GM12875 (cell line): Measurements from ENCODE around the gene ARHGAP25.

Source experiments
- H3K4me3 ChIP-seq: one replicate; pipeline ENCODE4 v1.5.1; 2011; ENCODE audit warnings: low read depth, low read length, control low read depth
- TF ChIP-seq, protein P1 (sequence below): IDR thresholded peaks from 2 replicates; pipeline ENCODE4 v1.5.1; 2011; ENCODE audit warnings: low read depth, mild to moderate bottlenecking, control low read depth, inconsistent platforms, low read length, moderate library complexity, borderline replicate concordance; ENCODE audit not compliant: insufficient read depth

ARHGAP25 gene

DNA sequence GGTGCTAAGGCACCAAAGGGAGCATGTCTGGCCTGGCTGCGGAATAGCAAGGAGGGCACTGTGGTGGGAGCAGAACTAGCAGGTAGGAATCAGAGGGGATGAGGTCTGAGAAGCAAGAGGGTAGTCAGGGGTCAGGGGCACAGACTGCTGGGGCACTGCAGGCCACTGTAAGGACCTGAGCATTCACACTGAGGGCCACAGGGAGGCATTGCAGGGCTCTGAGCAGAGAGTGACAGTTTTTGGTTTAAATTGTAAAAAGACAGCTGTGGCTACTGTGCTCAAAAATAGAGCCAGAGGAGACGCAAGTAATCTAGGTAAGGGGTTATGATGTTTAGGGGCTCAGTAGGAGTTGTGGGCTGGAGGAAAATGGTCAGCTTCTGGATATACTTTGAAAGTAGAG is 41.5 kb downstream of the ARHGAP25 start:
- no peak overlapping the region for H3K4me3 ChIP-seq
- TF ChIP-seq, protein P1, sequence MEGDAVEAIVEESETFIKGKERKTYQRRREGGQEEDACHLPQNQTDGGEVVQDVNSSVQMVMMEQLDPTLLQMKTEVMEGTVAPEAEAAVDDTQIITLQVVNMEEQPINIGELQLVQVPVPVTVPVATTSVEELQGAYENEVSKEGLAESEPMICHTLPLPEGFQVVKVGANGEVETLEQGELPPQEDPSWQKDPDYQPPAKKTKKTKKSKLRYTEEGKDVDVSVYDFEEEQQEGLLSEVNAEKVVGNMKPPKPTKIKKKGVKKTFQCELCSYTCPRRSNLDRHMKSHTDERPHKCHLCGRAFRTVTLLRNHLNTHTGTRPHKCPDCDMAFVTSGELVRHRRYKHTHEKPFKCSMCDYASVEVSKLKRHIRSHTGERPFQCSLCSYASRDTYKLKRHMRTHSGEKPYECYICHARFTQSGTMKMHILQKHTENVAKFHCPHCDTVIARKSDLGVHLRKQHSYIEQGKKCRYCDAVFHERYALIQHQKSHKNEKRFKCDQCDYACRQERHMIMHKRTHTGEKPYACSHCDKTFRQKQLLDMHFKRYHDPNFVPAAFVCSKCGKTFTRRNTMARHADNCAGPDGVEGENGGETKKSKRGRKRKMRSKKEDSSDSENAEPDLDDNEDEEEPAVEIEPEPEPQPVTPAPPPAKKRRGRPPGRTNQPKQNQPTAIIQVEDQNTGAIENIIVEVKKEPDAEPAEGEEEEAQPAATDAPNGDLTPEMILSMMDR, result peak; percentile 39; the same call in 1 of the 2 replicates

DNA sequence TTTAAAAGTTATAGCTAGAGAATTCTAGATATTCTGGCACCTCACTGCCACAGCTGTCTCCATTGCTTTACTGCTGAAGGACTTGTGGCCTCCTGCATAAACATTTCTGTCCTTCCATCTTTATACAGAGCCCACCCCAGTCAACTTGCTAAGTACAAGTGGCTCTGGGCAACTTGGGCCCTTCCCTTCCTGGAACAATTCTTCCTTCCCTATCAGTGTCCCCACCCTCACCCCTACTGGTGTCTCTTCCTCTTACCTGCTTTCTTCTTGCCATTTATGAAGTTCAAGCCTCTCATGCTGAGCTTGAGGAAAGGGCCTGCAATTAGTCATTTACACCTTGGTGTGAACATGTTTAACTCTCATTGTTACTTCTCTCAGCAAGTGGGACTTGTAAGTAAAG is 45.0 kb downstream of the ARHGAP25 start:
- TF ChIP-seq, protein P1, result no peak
- H3K4me3 ChIP-seq, result no peak overlapping the region

DNA sequence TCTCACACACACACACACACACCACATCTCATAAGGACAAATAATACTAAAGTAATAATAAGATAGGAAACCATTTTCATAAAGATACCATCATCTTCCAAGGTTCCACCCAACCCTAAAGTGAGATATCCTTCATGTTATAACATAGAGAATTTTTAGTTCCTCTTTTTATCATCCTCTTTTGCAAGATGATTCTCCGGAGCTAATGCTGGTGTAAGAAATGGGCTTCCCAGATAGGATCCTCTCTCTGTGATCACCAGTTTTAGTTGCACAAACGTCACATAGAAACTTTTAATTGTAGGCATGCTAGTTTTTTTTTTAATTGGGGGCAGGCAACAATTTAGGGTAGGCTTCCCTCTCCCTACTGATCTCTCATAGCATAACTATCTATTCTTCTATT is 49.6 kb downstream of the ARHGAP25 start:
- no peak overlapping the region for H3K4me3 ChIP-seq
- TF ChIP-seq, protein P1, result no peak

DNA sequence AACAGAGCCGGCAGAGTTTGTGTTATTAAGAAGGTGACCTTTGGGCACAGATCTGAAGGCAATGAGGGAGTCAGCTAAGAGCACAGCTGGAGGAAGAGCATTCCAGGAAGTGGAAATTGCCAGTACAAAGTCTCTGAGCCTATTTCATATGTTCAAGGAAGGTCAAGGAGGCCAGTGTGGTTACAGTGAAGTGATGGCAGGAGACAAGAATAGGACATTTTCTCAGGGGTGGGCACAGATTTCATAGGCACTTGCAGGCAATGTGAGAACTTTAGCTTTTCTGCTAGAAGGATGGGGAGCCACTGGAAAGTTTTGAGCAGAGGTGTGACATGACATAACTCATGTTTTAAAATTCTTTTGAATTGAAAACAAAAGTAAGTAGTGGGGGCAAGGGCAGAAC is 50.3 kb downstream of the ARHGAP25 start:
- TF ChIP-seq, protein P1, result no peak
- H3K4me3 ChIP-seq, result no peak overlapping the region

DNA sequence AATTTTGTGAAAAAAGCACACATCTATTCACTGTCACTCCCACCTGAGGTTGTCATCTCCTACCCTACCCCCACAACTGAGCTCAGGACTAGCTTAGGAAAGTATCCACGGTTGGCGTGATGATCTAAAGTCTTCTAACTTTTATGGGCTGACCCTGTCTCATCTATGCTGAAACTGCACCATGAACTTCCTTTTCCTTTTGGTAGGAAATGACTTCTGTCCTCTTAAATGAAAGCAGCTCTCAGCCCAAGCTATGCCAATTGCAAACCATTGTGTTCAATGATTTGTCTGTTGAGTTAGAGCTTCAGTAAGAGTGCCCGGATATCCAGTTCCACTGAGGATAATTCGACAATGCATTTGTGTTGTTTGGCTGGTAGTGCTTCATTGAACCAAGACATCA is 52.7 kb downstream of the ARHGAP25 start:
- H3K4me3 ChIP-seq, result no peak overlapping the region
- TF ChIP-seq, protein P1, result no peak

DNA sequence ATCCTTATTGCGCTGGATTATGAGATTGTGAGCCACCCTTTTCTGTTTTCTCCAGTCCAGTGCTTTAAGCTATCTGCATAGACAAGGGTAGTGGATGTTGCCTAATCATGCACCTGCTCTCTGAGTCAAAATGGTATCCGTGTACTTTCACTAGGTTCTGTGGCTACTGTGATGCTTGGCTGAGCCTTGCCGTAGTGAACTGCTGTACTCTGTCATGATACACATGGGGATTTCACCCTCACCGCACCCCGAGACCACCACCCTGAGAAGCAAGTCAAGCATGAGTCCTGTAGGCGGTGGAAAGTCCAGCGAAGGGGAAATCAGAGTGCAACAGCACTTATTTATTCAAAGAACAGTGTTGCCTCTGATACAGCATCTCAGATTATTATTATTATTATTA is 55.0 kb downstream of the ARHGAP25 start:
- H3K4me3 ChIP-seq, result no peak overlapping the region
- TF ChIP-seq, protein P1, result no peak

DNA sequence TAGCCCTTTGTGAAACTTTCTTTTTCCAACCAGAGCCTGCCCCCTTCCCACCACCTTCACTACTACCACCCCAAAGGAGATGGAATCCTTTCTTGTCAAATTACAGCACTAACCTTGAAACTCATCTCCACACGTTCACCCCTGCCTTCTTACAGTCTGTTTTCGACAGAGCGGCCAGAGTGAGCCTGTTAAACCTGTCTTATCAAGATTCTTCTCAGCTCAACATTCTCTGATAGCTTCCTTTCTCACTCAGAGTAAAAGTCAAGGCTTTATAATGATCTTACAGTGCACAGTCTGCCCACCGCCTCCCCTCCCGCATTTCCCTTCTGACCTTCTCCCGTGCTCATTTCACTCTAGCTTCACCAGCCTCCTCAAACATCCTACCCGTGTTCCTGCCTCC is 56.0 kb downstream of the ARHGAP25 start:
- TF ChIP-seq, protein P1, result no peak
- H3K4me3 ChIP-seq, result no peak overlapping the region
